Effector memory CD8-positive, alpha-beta T cell (primary cell): ENCODE data around the gene TMEM81.

Experiments used
- ATAC-seq: fragments of 150-1000 bp; cut with Tn5 transposase; replicated peaks from 2 replicates; pipeline ENCODE4 v1.10.0; 2021; ENCODE audit warnings: mild to moderate bottlenecking, moderate library complexity
- DNase-seq, 3 experiments: peaks; one replicate each; pipeline ENCODE4 v3.0.0; 2021
- H3K27ac Mint-ChIP-seq, 2 donors: one replicate each; pipeline ENCODE4 v1.8.0; 2022; ENCODE audit warnings: mild to moderate bottlenecking in 2 of 2, mixed read lengths in 2 of 2, moderate library complexity in 2 of 2
- H3K27me3 Mint-ChIP-seq, 2 donors: one replicate each; pipeline ENCODE4 v1.8.0; 2022; ENCODE audit warnings: mixed read lengths in 2 of 2
- H3K36me3 Mint-ChIP-seq: one replicate; pipeline ENCODE4 v1.8.0; 2022; ENCODE audit warnings: mild to moderate bottlenecking, moderate library complexity, mixed read lengths; ENCODE audit not compliant: insufficient read depth
- H3K4me1 Mint-ChIP-seq, 2 donors: one replicate each; pipeline ENCODE4 v1.8.0; 2022; ENCODE audit warnings: low read depth in 2 of 2, mixed read lengths in 2 of 2
- H3K4me3 Mint-ChIP-seq, 2 donors: one replicate each; pipeline ENCODE4 v1.8.0; 2022; ENCODE audit warnings: mild to moderate bottlenecking in 2 of 2, mixed read lengths in 2 of 2, moderate library complexity in 2 of 2
- H3K9me3 Mint-ChIP-seq, 2 donors: one replicate each; pipeline ENCODE4 v1.8.0; 2022; ENCODE audit warnings: mixed read lengths in 2 of 2

Gene TMEM81

DNA sequence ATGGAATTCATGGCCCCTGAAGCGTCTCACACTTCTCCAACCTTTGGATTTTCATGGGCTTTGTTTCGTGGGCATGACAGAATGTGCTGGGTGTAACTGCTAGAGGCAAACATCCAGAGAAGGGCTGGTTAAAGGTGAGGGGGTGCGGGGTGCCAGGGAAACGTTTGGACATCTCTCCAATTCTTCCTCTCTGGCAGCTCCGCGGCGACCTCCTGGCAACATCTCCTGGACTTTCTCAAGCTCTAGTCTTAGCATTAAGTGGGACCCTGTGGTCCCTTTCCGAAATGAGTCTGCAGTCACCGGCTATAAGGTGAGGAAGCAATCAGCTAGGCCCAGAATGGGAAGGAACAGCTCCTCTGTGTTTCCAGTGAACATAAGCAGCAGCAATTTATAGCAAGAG is 12.0 kb downstream of the TMEM81 start:
- H3K27me3 Mint-ChIP-seq: no peaks in the 10 kb centered on the region
- no peak overlapping the region for H3K4me3 Mint-ChIP-seq
- H3K9me3 Mint-ChIP-seq: no peaks in the 10 kb centered on the region
- ATAC-seq: no peak
- no peaks in the 10 kb centered on the region for H3K4me1 Mint-ChIP-seq
- H3K27ac Mint-ChIP-seq: no peak overlapping the region
- no peak for DNase-seq
- H3K36me3 Mint-ChIP-seq: no peaks in the 10 kb centered on the region

GRCh38 chr1:205071801-205072200 is 12.5 kb downstream of the TMEM81 start:
- no peaks in the 10 kb centered on the region for H3K27me3 Mint-ChIP-seq
- H3K27ac Mint-ChIP-seq: no peak overlapping the region
- no peaks in the 10 kb centered on the region for H3K4me1 Mint-ChIP-seq
- no peaks in the 10 kb centered on the region for H3K9me3 Mint-ChIP-seq
- ATAC-seq (no peak), DNase-seq (no peak)
- no peak overlapping the region for H3K4me3 Mint-ChIP-seq
- no peaks in the 10 kb centered on the region for H3K36me3 Mint-ChIP-seq

DNA sequence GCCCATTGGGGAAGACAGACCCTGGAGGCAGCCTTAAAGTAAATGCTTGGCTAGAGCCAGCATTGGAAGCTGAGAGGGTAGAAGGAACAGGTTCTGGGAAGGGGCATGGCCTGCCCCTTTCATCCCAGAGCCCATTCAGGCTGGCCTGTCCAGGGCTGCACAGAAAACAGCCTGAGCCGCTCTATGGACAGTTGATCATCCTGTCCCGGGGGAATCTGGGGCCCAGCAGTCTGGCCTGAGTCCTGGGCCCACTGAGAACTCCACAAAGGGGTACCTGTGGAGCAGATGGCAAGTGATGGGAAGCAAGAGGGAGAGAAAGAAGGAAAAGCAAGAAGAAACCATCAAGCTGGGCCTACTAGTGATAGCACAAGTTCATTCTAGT is 13.2 kb downstream of the TMEM81 start:
- H3K9me3 Mint-ChIP-seq: no peaks in the 10 kb centered on the region
- ATAC-seq: no peak
- no peak for DNase-seq
- no peak overlapping the region for H3K27ac Mint-ChIP-seq
- H3K4me1 Mint-ChIP-seq: no peaks in the 10 kb centered on the region
- no peak overlapping the region for H3K4me3 Mint-ChIP-seq
- H3K27me3 Mint-ChIP-seq: no peaks in the 10 kb centered on the region
- no peaks in the 10 kb centered on the region for H3K36me3 Mint-ChIP-seq

GRCh38 chr1:205069371-205070125 is 14.7 kb downstream of the TMEM81 start:
- DNase-seq: no peak
- Mint-ChIP-seq H3K9me3 (no peaks in the 10 kb centered on the region), H3K27ac (no peak overlapping the region), H3K4me1 (no peaks in the 10 kb centered on the region), H3K36me3 (no peaks in the 10 kb centered on the region), H3K4me3 (no peak overlapping the region), H3K27me3 (no peaks in the 10 kb centered on the region)
- ATAC-seq: no peak

DNA sequence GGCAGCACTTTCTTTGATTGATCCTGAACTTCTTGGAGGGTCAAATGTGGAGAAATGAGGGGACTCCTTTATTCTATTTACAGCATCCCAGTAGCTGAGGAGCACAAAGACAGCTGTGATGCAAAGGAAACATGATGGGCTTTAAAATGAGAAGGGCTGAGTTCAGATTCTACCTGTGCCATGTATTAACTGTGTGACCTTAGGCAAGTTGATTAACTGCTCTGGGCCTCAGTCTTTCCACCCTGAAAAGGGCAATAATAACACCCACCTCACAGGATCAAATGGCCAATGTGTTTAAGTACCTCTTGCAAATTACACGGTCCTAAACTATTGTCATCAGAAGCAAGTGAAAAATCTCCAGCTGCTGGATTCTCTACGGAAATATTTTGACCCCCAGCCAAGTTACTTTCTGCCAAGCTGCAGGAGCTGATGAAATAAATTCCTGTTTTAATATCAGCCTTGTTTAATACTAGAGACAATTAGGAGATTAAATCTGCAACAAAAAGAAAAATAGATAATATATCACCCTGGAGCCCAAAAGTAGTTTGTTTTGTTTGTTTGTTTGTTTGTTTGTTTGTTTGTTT is 15.7 kb downstream of the TMEM81 start:
- no peak for ATAC-seq
- Mint-ChIP-seq H3K4me3 (no peak overlapping the region), H3K9me3 (no peaks in the 10 kb centered on the region), H3K27ac (no peak overlapping the region), H3K4me1 (no peaks in the 10 kb centered on the region), H3K27me3 (no peaks in the 10 kb centered on the region), H3K36me3 (no peaks in the 10 kb centered on the region)
- no peak for DNase-seq

DNA sequence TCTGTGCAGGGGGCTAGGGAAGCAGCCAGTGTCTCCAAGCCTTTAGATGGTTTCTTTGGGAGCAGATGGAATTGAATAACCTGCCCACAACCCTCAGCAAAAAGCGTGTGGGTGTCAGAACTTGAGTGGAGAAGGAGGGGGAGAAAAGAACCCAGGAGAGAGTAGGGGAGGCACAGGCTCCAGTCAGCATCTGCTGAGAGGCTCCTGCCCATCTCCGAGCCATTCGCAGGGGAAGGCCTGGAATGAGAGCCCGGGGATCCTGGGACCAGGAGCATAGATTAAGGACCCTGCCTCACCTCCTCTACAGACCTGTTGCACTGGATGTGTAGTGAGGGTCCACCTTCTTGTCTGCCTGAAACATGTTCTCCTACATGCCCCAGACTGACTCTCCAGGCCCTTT is 16.3 kb downstream of the TMEM81 start:
- no peak overlapping the region for H3K4me3 Mint-ChIP-seq
- no peak for DNase-seq
- ATAC-seq: no peak
- H3K9me3 Mint-ChIP-seq: no peaks in the 10 kb centered on the region
- no peaks in the 10 kb centered on the region for H3K4me1 Mint-ChIP-seq
- H3K27ac Mint-ChIP-seq: no peak overlapping the region
- H3K27me3 Mint-ChIP-seq: no peaks in the 10 kb centered on the region
- H3K36me3 Mint-ChIP-seq: no peaks in the 10 kb centered on the region

- Mint-ChIP-seq H3K9me3 (no peaks in the 10 kb centered on the region), H3K27ac (no peak overlapping the region), H3K27me3 (no peaks in the 10 kb centered on the region), H3K4me3 (no peak overlapping the region), H3K36me3 (no peaks in the 10 kb centered on the region), H3K4me1 (no peaks in the 10 kb centered on the region)
- ATAC-seq (no peak), DNase-seq (no peak)
Observed at GRCh38 chr1:205067031-205067430, 17.2 kb downstream of the TMEM81 start.

- H3K27ac Mint-ChIP-seq: no peak overlapping the region
- H3K36me3 Mint-ChIP-seq: no peaks in the 10 kb centered on the region
- no peak for DNase-seq
- no peak for ATAC-seq
- no peaks in the 10 kb centered on the region for H3K4me1 Mint-ChIP-seq
- no peaks in the 10 kb centered on the region for H3K9me3 Mint-ChIP-seq
- H3K27me3 Mint-ChIP-seq: no peaks in the 10 kb centered on the region
- no peak overlapping the region for H3K4me3 Mint-ChIP-seq
Observed at GRCh38 chr1:205066141-205066818, 18.0 kb downstream of the TMEM81 start.

DNA sequence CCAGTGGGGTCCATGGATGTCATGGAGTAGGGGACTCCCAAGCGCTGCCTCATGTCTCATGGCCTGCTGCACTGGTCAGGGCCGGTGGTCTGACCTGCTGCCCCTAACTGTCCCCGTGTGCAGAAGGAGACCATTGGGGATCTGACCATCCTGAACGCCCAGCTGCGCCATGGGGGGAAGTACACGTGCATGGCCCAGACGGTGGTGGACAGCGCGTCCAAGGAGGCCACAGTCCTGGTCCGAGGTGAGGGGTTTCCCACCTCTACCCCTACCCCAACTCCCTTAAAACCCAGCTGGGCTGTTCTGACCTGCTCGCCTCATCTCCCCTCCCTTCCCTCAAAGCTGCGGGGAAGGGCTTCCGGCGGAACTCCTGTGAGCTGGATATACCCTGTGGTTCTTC is 18.6 kb downstream of the TMEM81 start:
- H3K9me3 Mint-ChIP-seq: no peaks in the 10 kb centered on the region
- H3K4me3 Mint-ChIP-seq: no peak overlapping the region
- DNase-seq (no peak), ATAC-seq (no peak)
- no peaks in the 10 kb centered on the region for H3K4me1 Mint-ChIP-seq
- no peaks in the 10 kb centered on the region for H3K27me3 Mint-ChIP-seq
- no peak overlapping the region for H3K27ac Mint-ChIP-seq
- no peaks in the 10 kb centered on the region for H3K36me3 Mint-ChIP-seq

- Mint-ChIP-seq H3K27ac (no peak overlapping the region), H3K27me3 (no peaks in the 10 kb centered on the region), H3K4me1 (no peaks in the 10 kb centered on the region), H3K36me3 (no peaks in the 10 kb centered on the region), H3K9me3 (no peaks in the 10 kb centered on the region), H3K4me3 (no peak overlapping the region)
- ATAC-seq (no peak), DNase-seq (no peak)
Observed at GRCh38 chr1:205064741-205065316, 19.4 kb downstream of the TMEM81 start.

DNA sequence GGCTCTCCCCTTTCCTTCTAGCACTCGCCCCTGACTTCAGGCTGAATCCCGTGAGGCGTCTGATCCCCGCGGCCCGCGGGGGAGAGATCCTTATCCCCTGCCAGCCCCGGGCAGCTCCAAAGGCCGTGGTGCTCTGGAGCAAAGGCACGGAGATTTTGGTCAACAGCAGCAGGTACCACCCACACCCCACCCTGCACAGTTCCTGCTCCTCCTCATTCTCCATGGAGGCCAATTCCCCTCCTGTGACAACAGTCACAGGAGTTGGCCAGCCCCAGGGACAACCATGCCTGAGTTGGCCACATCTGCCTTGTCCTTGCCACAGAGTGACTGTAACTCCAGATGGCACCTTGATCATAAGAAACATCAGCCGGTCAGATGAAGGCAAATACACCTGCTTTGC is 20.0 kb downstream of the TMEM81 start:
- DNase-seq (no peak), ATAC-seq (no peak)
- H3K4me1 Mint-ChIP-seq: no peaks in the 10 kb centered on the region
- H3K36me3 Mint-ChIP-seq: no peaks in the 10 kb centered on the region
- no peaks in the 10 kb centered on the region for H3K27me3 Mint-ChIP-seq
- no peak overlapping the region for H3K27ac Mint-ChIP-seq
- H3K9me3 Mint-ChIP-seq: no peaks in the 10 kb centered on the region
- H3K4me3 Mint-ChIP-seq: no peak overlapping the region

GRCh38 chr1:205062895-205063294 is 21.4 kb downstream of the TMEM81 start:
- H3K36me3 Mint-ChIP-seq: no peaks in the 10 kb centered on the region
- no peaks in the 10 kb centered on the region for H3K4me1 Mint-ChIP-seq
- ATAC-seq: no peak
- H3K9me3 Mint-ChIP-seq: no peaks in the 10 kb centered on the region
- no peak overlapping the region for H3K4me3 Mint-ChIP-seq
- H3K27me3 Mint-ChIP-seq: no peaks in the 10 kb centered on the region
- no peak overlapping the region for H3K27ac Mint-ChIP-seq
- no peak for DNase-seq

- Mint-ChIP-seq H3K9me3 (no peaks in the 10 kb centered on the region), H3K4me1 (no peaks in the 10 kb centered on the region), H3K27ac (no peak overlapping the region), H3K27me3 (no peaks in the 10 kb centered on the region), H3K4me3 (no peak overlapping the region), H3K36me3 (no peaks in the 10 kb centered on the region)
- ATAC-seq: no peak
- DNase-seq: no peak
Observed at GRCh38 chr1:205062319-205062718, 21.9 kb downstream of the TMEM81 start.

DNA sequence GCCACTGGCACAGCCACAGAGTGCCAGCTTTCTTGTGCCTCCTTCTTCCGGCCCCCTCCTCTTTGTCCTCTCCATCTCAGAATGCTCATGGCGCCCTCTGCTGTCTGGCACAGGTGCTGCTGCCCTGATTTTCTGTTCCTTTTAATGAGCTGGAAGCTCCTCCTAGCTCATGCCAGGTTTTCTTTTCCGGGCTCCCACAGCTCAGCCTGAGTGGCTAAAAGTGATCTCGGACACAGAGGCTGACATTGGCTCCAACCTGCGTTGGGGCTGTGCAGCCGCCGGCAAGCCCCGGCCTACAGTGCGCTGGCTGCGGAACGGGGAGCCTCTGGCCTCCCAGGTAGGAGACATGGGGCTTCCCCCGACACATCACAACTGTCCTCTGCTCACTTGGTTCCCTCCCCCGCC is 22.6 kb downstream of the TMEM81 start:
- Mint-ChIP-seq H3K27me3 (no peaks in the 10 kb centered on the region), H3K4me3 (no peak overlapping the region), H3K36me3 (no peaks in the 10 kb centered on the region), H3K27ac (no peak overlapping the region), H3K4me1 (no peaks in the 10 kb centered on the region), H3K9me3 (no peaks in the 10 kb centered on the region)
- peak; percentile 70 for ATAC-seq
- peak; percentile 52 to 58 (median 53) for DNase-seq
